ENCODE results near the gene SBNO1. TPM values are rescaled to one million over a fixed set of nuclear protein-coding genes. Genes with fewer than 3 reads are reported as not detected.
A peak's percentile ranks its signal among the peaks of the same experiment; 100 is the strongest.
"Not testable (repeated sequence)": the region's sequence is repeated elsewhere in the genome, so short reads cannot be mapped to it uniquely, and the experiment has no call there.

Gene SBNO1
- polyA plus RNA-seq, 10 donors = 15.1 to 22.9 (median 18.1) TPM

- no peak for DNase-seq
Observed at GRCh38 chr12:123250471-123251383, 113.9 kb downstream of the SBNO1 start.

- not testable (repeated sequence) for DNase-seq
Observed at GRCh38 chr12:123248996-123249741, 115.5 kb downstream of the SBNO1 start.

GRCh38 chr12:123248129-123248528 is 116.5 kb downstream of the SBNO1 start:
- not testable (repeated sequence) for DNase-seq

GRCh38 chr12:123245678-123246077 is 119.0 kb downstream of the SBNO1 start:
- no peak for DNase-seq

- no peak for DNase-seq
Observed at GRCh38 chr12:123243671-123244262, 120.9 kb downstream of the SBNO1 start.

GRCh38 chr12:123242116-123242904 is 122.3 kb downstream of the SBNO1 start:
- DNase-seq = peak in 1 of 3 donors; percentile 61

Other genes starting within 250 kb of the SBNO1 start
- 1 to 10 TPM; 3.4 to 6.7 (median 5.6) TPM for gene PITPNM2, start 213.8 kb downstream of the SBNO1 start, polyA plus RNA-seq (ENCODE audit: insufficient read length in 10 of 10)
- 10 to 100 TPM; 11.9 to 28.3 (median 21.2) TPM for gene MPHOSPH9, start 131.7 kb downstream of the SBNO1 start, polyA plus RNA-seq (ENCODE audit: insufficient read length in 10 of 10)
- gene MTRFR, start 131.4 kb downstream of the SBNO1 start, polyA plus RNA-seq (ENCODE audit: insufficient read length in 10 of 10) = 10 to 100 TPM; 10.1 to 16.9 (median 14.3) TPM
- 100 to 1,000 TPM; 188 to 232 (median 209) TPM for gene CDK2AP1, start 93.0 kb downstream of the SBNO1 start, polyA plus RNA-seq (ENCODE audit: insufficient read length in 10 of 10)
- gene KMT5A, start 19.3 kb upstream of the SBNO1 start, polyA plus RNA-seq (ENCODE audit: insufficient read length in 10 of 10) = 10 to 100 TPM; 23.7 to 42.6 (median 34.1) TPM
- gene RILPL2, start 71.8 kb upstream of the SBNO1 start, polyA plus RNA-seq (ENCODE audit: insufficient read length in 10 of 10) = 1 to 10 TPM; 1.1 to 2.1 (median 1.5) TPM
- 10 to 100 TPM; 24.5 to 30.6 (median 28.6) TPM for gene SNRNP35, start 93.3 kb upstream of the SBNO1 start, polyA plus RNA-seq (ENCODE audit: insufficient read length in 10 of 10)
- 10 to 100 TPM; 27.0 to 36.1 (median 28.9) TPM for gene RILPL1, start 168.9 kb upstream of the SBNO1 start, polyA plus RNA-seq (ENCODE audit: insufficient read length in 10 of 10)
- gene TMED2, start 219.7 kb upstream of the SBNO1 start, polyA plus RNA-seq (ENCODE audit: insufficient read length in 10 of 10) = 100 to 1,000 TPM; 143 to 192 (median 161) TPM
- gene DDX55, start 237.3 kb upstream of the SBNO1 start, polyA plus RNA-seq (ENCODE audit: insufficient read length in 10 of 10) = 10 to 100 TPM; 10.2 to 26.7 (median 15.9) TPM

All from muscle of back (tissue), 11 donors.